ENCODE measurements around the gene BRWD1.

Gene BRWD1

DNA sequence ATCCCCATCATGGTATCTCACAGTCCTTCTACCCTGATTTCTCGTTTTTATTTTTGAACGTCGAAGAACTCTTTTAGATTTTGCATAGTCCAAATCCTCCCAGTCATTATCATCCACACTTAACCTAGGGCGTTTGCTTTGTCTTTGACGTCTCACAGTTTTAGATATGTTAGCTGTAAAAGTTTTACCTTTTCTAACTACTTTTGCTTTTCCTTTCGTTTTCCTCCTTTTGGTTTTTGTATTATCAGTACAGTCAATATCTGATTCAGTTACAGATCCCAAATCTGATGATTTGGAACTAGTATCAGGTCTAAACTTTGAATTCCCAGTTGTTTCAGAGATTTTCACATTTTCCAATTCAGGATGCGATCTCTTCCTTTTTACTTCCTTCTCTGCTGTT, 117.1 kb downstream of the BRWD1 start:
- DNase-seq = no peak

DNA sequence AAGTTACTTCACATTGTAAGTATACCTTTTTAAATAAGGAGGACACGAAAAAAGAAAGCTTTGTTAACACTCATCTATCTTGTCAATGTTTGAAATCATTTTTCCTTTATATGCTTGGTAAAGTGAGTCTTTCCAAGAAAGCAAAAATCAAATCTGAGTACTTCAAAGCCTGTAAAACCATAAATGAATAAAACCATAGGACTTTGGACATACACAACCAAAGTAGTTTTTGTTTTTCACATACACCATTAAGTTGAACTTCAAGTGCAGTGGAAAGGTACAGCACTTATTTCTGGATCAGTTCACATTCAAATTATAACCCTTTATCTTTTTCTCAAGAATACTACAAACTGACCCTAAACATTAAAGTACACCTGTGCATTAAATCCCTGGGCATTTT, 120.1 kb downstream of the BRWD1 start:
- no peak for DNase-seq

DNA sequence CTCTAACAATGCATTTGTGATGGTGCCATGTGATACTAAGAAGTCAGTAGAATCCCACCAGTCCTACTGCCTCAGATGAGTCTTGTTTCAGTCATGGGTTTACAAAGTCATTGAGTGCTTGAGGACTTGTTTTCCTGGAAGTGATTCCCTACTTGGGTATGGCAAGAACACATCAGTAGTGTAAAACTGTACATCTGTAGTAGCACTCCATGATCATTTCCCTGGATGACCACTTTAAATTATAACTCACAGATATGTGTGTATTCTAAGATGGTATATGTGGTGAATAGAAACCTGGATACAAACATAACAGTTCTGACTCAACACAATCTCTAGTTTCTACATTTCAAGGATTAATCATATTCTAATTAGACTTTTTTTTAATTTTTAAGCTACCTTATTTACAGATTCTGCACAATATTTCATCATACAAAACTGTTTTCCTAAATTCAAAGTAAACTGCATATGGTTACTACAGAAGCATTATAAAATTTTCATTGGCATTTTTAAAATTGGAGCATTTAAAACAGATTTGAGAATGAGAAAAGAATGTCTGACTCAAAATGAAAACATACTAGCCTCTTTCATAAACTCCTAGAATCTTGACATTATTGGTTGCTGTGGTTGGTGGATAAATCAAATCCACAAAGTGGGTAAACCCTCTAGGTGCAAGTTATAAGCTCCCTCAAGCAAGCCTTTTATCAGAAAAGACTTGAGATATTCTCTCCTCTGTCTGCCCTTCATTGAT, 123.4 kb downstream of the BRWD1 start:
- no peak for DNase-seq

DNA sequence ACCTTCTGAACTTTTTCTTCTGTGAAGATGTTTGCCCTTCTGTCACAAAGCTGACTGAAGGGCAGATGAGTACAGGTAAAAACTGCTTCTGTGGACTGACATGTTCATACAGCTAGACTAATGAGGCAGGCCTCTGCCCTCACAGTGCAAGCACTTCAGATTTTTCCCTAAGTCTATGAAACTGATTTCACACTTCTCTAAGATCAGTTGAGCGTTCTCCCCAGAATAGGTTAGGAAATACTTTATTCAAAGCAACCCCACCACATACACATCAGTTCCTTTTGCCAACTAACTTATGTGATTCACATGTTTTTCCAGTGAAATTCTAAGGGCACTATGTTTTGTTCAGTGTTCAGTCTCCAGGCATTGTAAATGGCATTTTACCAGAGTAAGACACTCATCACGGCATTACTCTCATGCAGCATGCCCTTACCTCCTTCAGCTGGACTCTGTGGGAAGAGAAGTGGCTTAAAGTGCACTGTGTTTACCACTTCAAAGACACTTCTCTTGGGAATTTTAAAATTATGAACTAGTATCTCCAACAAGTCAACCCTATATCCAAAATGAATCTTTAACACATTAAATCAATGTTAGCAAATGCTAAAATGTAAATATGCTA, 124.8 kb downstream of the BRWD1 start:
- DNase-seq = no peak

DNA sequence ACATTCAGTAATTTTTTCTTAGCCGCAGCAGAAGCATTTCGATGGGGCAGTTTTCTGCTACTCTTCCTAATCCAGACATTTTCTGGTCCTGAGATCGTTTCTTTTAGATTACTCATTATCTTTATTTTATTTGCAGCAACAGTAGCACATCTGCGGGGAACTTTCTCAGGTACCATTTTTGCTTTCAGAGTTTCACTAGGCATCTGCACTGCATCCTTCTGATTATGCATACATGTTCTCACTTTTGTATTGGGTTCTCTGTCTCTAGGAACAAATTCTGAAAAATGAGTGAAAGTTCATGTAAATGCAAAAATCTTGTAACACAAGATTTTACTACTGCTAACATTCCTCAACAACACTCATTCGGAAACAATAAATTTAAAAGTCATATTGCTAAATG, 126.3 kb downstream of the BRWD1 start:
- DNase-seq = no peak

DNA sequence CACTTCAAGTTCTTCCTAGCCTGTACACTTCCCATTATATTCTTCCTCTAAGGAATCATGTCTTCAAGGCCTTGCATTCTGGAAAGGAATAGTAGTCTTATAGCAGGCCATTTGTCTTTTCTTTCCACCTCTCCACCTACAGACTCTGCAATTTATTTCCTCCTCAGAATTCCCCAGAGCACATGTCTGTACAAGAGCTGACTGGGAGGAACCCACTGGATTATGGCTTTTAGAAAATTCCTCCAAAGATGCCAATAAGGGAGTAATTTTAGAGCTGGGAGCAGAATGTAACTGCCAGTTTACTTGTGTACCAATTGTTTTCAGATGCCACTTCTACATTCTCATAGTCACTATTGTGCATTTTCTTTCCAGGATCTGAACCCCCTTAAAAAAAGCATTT, 126.8 kb downstream of the BRWD1 start:
- DNase-seq = no peak

DNA sequence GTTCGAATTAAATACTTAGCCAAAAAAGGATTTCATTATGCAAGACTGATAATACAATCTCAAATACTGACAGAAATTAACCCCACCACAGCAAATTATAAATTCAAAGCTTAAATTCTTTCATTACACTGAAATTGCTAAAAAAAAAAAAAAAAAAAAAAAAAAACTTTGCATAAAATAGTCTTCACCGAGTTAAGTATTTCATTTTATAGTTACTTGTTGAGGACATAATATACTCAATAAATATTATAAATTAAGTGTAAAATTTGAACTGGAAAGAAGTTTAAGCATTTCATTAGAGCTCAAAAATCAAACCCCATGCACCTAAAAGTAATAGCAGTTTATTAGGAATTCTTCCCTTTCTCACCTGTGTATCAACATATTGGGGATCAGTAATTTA, 128.3 kb downstream of the BRWD1 start:
- DNase-seq = no peak

DNA sequence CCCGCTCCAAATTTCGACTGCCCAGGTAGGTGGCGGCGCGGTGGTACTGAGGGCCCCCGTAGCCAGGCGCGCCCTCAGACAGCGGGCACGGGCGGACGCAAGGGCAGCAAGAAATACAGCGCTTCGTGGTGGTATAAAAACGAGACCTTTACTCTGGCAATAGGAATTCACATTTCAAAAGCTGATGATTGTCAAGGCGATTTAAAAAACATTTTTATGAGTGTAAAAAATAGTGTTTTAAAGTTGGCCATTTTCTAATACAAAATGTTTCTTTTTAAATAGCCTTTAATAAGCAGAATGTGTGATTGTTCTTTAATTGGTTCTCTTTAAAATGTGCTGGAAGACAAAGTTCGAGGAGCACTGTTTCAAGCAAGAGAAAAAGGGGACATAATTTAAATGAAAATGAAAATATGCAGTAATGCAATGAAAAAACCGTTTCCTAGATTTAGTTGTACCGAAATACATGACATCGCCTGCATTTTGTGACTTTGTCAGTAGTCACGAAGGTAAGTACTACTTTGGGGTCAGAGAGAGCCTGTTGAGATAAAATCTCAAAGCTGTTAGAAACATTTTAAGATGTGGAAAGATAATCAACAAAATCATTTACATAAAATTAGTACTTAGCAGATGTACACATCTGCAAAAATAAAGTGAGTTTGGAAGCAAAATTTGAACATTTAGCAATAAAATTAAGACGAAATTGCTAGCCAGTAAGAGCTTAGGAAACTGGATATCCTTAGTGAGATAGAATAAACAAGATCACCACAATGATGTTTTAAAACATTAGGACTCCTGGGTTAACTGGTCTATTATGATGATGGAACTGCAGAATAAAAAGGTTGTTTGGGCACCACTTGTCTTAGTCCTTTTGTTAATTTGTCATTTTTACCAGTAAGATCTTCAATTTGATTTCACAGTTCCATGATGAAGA, 129.1 kb downstream of the BRWD1 start:
- no peak for DNase-seq

DNA sequence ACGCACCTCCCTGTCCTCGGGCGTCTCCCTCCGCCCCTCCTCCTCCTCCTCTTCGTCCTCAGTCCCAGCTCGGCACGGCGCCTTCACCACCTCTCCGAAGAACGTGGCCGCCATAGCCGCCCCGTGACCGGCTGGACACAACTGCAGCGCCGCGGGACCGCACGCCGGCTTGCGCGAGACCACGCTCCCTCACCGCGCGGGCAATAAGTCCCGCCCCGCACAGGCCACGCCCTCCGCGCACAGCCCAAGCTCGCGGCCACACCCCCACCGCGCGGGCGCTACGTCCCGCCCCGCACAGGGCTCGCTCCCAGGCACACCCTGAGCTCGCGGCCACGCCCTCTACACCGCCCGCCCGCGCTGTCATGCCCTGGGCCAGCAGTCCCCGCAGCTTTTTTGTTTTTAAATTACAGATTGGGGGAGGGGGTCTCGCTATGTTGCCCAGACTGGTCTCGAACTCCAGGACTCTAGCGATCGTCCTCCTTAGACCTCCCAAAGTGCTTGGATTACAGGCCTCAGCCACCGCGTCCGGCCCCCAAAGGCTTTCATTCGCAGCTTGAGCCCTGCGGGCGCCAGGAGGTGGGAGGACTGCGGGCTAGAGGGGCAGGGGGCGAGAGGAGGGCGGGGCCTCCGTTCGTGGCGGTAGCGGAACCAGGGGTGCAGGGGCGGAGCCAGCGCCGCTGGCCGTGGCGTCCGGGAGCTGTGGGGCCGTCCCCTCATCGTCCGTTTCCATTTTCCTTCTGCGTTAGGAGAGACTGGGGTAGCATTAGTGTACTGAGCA, 130.0 kb downstream of the BRWD1 start, which contains the start of gene PSMG1:
TSS of gene PSMG1 (minus strand) at position 180 of the 778 bp plus-strand sequence. CDS start at position 114, 66 bp downstream.
- peak; percentile 91 for DNase-seq

DNA sequence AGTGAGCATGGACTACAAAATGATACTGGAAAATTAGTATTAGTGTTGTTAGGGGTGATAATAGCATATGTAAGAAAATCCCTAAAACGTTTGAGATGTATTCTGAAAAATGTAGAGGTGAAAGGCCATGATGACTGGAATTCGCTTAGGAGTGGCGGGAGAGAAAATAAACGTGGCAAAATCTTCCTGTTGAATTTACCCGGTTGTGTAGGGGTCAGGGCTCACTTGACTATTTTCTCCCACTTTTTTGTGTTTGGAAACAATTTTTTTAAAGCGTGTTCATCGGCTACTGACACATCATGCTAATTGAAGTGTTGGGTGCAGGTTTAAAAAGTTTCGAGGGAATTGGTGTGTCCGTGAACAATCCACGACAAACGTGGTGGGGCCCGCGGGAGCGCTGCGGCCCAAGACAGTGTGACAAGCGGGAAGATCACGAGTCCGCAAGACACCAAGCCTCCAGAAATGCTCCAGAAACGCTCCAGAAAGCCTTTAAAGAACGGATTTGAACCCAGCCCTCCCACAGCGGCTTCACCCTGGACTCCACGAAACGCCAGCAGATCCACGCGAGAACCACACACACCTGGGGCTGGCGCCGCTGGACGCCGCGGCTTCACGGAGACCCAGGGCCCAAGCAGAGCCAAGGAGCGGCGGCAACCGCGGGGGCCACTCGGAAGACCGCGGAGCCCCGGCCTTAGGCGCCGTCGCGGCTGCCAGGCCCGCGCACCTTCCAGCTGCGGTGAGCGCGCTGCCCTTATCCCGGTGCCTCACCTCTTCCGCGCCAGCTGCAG, 130.8 kb downstream of the BRWD1 start:
- no peak for DNase-seq

DNA sequence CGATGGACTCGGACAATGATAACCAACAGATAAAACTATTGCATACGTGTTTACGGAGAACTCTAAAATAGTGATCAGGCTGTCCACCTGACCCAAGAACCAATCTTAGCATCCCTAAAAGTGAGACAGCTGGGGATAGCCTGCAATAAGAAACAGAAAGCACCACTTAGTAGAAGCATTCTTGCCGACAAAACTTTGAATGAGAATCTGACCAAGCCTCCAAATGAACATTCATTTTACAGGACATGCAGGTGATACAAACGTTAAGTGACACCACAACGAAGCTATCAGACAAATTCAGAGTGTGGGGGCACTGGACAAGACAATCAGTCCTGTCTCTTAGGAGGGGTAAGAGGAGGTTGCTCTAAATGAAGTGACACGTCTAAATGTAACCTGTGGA, 131.4 kb downstream of the BRWD1 start:
- DNase-seq = no peak

DNA sequence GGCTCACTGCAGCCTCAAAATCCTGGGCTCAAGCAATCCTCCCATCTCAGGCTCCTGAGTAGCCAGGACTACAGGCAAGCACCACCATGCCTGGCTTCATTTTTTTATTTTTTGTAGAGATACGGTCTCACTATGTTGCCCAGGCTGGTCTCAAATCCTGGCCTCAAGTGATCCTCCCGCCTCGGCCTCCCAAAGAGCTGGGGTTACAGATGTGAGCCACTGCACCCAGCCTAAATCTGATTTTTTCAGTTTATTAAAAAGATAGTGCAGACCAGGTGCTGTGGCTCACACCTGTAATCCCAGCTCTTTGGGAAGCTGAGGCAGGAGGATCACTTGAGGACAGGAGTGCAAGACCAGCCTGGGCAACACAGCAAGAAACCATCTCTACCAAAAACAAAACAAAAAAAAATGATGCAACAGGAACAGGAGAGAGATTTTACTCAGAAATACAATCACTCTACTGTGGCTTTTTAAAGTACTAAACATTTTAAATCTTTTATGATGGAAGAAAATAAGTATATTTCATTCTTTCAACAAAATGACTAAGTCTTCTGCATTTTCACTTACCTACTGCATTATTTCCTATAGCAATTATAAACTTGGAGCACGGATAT, 132.1 kb downstream of the BRWD1 start:
- no peak for DNase-seq

DNA sequence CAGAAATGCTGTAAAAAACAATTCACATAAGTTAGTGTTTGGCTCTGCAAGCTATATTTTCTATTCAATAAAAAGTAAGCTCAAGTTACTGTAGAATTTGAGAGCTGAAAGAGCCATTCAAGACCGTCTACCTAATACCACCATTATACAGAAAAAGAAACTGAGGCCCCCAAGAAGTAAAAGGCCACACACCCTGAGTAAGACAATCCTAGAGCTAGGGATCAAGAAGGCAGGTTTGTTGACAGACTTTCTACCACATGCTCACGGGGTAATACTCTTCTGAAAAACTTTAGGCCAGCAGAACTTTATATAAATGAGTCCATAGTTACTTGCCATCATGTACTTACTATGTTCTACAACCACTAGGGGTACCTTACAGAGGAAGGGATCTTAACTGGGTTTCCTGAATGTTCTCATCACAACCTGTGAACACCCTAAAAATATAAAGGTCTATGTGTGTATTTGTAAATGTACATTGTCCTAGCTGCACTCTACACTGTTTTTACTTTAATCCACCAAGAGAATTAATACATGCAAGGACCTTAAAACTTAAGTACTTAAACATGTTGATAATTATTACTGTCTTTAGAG, 132.9 kb downstream of the BRWD1 start:
- DNase-seq = peak; percentile 20

DNA sequence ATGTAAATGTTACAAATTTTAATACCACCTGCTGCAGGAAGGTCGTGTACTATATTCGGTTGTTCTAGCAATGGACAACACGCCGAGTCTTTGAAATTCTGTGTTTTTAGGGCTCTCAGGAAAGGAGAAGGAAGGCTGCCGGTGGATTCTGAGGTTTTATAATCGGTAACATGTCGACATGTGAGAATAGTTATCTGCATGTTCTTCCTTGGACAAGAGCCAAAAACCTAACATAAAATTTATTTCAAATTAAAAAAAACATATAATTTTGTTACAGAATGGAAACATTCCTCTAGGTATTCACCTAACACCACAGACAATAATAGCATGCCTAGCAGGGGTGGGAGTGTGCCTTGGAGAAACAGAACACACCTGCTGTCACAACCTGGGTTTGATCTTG, 135.0 kb downstream of the BRWD1 start:
- no peak for DNase-seq

DNA sequence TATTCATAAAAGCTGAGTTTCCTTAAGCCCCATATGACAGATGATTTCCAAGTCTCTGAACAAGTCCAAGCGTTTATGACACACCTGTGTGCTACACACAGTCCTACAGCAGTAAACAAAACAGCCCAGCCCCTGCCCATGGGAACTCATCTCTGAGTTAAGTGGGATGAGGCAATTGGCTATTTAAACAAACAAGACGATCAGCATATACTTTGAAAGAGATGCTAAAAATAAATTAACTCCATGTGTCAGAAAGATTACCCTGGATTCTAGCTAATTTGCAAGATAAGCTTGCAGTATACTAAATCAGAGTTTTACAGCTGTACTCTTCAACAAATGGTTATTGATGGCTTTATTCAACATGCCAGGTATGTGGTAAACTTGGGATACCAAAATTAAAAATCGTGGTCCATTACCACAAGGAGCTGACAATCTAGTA, 137.1 kb downstream of the BRWD1 start:
- DNase-seq = no peak

DNA sequence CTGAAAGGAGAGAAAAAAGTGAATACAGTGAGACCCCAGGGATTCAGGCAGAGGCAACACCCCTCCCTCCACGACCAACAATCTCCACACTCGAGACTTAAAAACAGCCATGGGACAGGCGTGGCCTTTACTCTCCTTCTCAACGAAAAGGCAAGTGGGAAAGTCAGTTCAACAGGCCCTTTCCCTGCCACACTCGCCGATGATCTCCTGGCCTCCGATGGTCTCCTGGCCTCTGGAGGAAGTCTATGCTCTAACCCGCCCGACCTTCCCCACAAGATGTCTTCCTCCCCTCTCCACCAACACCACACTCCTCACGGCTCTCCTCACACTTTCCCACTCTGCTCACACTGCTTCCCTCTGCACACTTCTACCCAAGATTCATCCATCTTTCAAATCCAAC, 137.8 kb downstream of the BRWD1 start:
- no peak for DNase-seq

DNA sequence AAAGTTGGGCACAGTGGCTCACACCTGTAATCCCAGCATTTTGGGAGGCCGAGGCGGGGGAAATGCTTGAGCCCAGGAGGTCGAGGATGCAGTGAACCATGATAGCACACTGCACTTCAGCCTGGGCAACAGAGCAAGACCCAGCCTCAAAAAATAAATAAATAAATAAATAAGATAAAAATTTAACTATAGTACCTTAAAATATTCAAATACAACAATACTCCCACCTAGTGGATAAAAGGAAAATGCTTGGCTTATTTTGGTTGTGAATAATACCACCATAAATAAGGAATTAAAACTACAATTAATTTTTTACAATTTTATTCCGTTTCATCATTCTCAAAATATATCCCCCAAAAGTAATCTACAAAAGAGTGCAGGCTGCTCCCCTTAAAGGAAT, 138.3 kb downstream of the BRWD1 start:
- no peak for DNase-seq

DNA sequence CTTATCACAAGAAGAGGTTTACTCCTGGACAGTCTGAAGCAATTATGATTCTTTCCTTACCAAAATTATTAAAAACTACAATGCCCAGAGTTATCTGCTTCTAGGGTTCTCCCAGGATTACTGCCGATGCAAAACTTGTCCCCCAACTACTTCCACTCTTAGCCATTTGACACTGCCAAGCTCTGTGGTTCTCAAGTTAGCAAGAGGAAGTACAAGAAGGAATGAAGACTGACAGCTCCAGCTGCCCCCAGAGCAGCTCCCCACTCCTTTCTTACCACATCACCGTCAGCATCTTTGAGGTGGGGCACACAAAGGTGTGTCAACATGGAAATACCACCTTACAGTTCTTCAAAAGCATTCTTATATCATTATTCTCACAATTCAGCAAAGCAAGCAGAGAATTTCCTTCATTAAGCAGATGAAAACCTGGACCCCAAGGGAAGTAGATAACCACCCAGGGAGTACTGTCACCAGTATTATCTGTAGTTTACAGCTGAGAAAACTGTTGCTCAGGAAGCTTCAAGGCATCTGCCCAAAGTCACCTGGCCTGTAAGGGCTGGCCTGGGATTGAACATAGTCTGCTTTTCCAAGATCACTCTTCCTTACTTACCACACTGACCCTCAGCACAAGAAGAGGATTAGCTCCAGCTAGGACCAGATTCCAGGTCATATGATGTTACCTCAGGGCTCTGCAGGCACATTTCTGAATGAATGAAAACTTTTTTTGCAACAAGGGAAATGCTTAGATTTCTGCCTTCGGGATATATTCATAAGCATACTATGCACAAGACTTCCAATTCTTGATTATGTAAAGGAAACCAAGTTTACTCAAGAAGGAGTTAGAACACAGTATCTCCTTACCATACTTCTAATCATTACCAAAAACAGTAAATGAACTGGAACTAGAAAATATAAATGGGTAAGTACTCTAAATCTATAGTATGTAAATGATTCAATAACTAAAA, 139.4 kb downstream of the BRWD1 start:
- DNase-seq = no peak

DNA sequence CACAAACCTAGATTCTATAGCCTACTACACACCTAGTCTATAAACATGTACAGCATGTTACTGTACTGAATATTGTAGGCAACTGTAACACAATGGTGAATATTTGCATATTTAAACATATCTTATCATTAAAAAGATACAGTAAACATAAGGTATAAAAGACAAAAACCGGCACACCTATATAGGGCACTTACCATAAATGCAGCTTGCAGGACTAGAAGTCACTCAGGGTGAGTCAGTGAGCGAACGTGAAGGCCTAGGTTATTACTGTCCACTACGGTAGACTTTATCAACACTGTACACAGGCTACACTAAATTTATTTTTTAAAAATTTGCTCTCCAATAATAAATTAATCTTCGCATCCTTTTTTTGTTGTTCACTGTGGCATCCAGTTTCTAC, 143.5 kb downstream of the BRWD1 start:
- no peak for DNase-seq

DNA sequence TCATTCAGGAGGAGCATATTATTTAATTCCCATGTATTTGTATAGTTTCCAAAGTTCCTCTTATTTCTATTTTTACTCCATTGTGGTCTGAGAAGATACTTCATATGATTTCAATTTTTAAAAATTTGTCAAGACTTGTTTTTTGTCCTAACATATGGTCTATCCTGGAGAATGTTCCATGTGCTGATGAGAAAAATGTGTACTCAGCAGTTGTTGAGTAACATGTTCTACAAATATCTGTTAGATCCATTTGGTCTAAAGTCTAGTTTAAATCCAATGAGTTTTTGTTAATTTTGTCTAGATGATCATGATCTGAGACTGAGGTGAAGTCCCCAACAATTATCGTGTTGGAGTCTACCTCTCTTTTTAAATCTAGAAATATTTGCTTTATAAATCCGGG, 144.6 kb downstream of the BRWD1 start:
- DNase-seq = no peak

Data from CD4-positive, alpha-beta T cell treated with Interleukin-4 for 4 hours (primary cell).